ENCODE measurements around the gene PRDX6. TPM values are rescaled to one million over a fixed set of nuclear protein-coding genes. Genes with fewer than 3 reads are reported as not detected.
"Not testable (repeated sequence)": the region's sequence is repeated elsewhere in the genome, so short reads cannot be mapped to it uniquely, and the experiment has no call there.

PRDX6 gene
- total and polyA plus RNA-seq, 4 donors: 170 to 347 (median 246) TPM

DNA sequence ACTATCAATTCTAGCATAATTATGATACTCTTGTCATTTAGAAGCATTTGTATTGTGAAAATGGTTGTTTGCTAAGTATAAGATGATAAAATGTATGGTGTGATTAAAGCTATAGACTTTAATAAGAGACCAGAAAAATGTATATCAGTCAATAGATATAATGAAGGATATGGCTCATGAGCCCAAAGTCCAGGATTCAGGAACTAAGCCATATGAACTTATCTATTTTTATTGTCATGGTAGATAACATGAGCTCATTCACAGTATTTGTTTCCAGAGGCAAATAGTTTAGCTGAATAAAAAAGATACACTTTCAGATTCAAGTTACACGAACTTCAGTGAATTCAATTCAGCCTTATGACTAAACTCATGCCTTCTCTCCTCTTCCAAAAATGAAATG lies 32.7 kb downstream of the PRDX6 start:
- TF ChIP-seq, protein P1, sequence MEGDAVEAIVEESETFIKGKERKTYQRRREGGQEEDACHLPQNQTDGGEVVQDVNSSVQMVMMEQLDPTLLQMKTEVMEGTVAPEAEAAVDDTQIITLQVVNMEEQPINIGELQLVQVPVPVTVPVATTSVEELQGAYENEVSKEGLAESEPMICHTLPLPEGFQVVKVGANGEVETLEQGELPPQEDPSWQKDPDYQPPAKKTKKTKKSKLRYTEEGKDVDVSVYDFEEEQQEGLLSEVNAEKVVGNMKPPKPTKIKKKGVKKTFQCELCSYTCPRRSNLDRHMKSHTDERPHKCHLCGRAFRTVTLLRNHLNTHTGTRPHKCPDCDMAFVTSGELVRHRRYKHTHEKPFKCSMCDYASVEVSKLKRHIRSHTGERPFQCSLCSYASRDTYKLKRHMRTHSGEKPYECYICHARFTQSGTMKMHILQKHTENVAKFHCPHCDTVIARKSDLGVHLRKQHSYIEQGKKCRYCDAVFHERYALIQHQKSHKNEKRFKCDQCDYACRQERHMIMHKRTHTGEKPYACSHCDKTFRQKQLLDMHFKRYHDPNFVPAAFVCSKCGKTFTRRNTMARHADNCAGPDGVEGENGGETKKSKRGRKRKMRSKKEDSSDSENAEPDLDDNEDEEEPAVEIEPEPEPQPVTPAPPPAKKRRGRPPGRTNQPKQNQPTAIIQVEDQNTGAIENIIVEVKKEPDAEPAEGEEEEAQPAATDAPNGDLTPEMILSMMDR (IDR thresholded peaks at IDR 0.05; ENCODE audit: control extremely low read depth, extremely low read depth): no peak
- H3K27me3 ChIP-seq (ENCODE audit: control insufficient read depth in 3 of 3, insufficient read depth in 3 of 3, low read length in 2 of 3): no peaks in the 10 kb centered on the region
- DNase-seq (no peak), ATAC-seq (ENCODE audit: insufficient read depth, low FRiP score) (no peak)
- peaks cover 0 to 4% (median 0%) of the 10 kb centered on the region in 5 donors for H3K4me1 ChIP-seq (ENCODE audit: control insufficient read depth in 5 of 5, insufficient read depth in 5 of 5, low read length in 5 of 5)
- no peak overlapping the region for H3K27ac ChIP-seq (ENCODE audit: low read depth in 1 of 2, low read length in 1 of 2)
- H3K9me3 ChIP-seq (ENCODE audit: control insufficient read depth in 4 of 4, insufficient read depth in 3 of 4, low read length in 3 of 4): no peaks in the 10 kb centered on the region
- no peaks in the 10 kb centered on the region for H3K36me3 ChIP-seq (ENCODE audit: control insufficient read depth in 4 of 4, insufficient read depth in 4 of 4, low read length in 4 of 4)
- no peak overlapping the region for H3K4me3 ChIP-seq
- 81 to 90% methylated on average over 1 of the region's 1 CpG for WGBS, 2 donors
- no peak overlapping the region for H3K9ac ChIP-seq (ENCODE audit: insufficient read depth in 1 of 2, low read length in 2 of 2)

- H3K4me1 ChIP-seq (ENCODE audit: control insufficient read depth in 5 of 5, insufficient read depth in 5 of 5, low read length in 5 of 5); ATAC-seq (ENCODE audit: insufficient read depth, low FRiP score); DNase-seq; H3K4me3 ChIP-seq; H3K27me3 ChIP-seq (ENCODE audit: control insufficient read depth in 3 of 3, insufficient read depth in 3 of 3, low read length in 2 of 3); H3K27ac ChIP-seq (ENCODE audit: low read depth in 1 of 2, low read length in 1 of 2); H3K9ac ChIP-seq (ENCODE audit: insufficient read depth in 1 of 2, low read length in 2 of 2); H3K36me3 ChIP-seq (ENCODE audit: control insufficient read depth in 4 of 4, insufficient read depth in 4 of 4, low read length in 4 of 4); H3K9me3 ChIP-seq (ENCODE audit: control insufficient read depth in 4 of 4, insufficient read depth in 3 of 4, low read length in 3 of 4): not testable (repeated sequence)
- 93 to 98% methylated on average over 1 of the region's 1 CpG for WGBS, 2 donors
Measured at GRCh38 chr1:173514503-173514902, 37.4 kb downstream of the PRDX6 start.

DNA sequence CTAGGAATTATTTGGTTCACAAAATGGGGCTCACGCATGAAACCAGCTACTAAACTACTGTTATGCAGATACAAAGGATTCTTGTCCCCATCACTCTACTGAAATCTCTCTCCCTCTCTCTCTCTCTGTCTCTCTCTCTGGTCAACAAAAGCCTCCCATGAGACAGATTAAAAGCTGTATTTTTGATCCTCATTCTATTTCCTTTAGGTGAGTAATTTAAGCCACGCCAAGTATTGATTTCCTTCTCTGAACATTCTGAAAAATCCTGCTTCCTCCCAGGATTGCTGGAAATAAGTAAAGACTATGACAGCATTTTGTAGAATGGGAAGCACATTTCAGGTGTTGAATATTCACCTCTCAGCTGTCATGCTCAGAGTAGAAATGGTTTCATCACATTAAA lies 43.7 kb downstream of the PRDX6 start:
- no peak overlapping the region for H3K4me3 ChIP-seq
- no peaks in the 10 kb centered on the region for H3K9me3 ChIP-seq (ENCODE audit: control insufficient read depth in 4 of 4, insufficient read depth in 3 of 4, low read length in 3 of 4)
- H3K9ac ChIP-seq (ENCODE audit: insufficient read depth in 1 of 2, low read length in 2 of 2): no peak overlapping the region
- no peaks in the 10 kb centered on the region for H3K36me3 ChIP-seq (ENCODE audit: control insufficient read depth in 4 of 4, insufficient read depth in 4 of 4, low read length in 4 of 4)
- ATAC-seq (ENCODE audit: insufficient read depth, low FRiP score): no peak
- WGBS, 2 donors: 91 to 94% methylated on average over 2 of the region's 2 CpGs
- no peaks in the 10 kb centered on the region for H3K4me1 ChIP-seq (ENCODE audit: control insufficient read depth in 5 of 5, insufficient read depth in 5 of 5, low read length in 5 of 5)
- H3K27me3 ChIP-seq (ENCODE audit: control insufficient read depth in 3 of 3, insufficient read depth in 3 of 3, low read length in 2 of 3): no peaks in the 10 kb centered on the region
- no peak for DNase-seq
- TF ChIP-seq, protein P1 (IDR thresholded peaks at IDR 0.05; ENCODE audit: control extremely low read depth, extremely low read depth): no peak
- H3K27ac ChIP-seq (ENCODE audit: low read depth in 1 of 2, low read length in 1 of 2): no peak overlapping the region

GRCh38 chr1:173523329-173523728 lies 46.2 kb downstream of the PRDX6 start:
- Histone ChIP-seq H3K36me3 (ENCODE audit: control insufficient read depth in 4 of 4, insufficient read depth in 4 of 4, low read length in 4 of 4) (no peaks in the 10 kb centered on the region), H3K27ac (ENCODE audit: low read depth in 1 of 2, low read length in 1 of 2) (no peak overlapping the region), H3K9me3 (ENCODE audit: control insufficient read depth in 4 of 4, insufficient read depth in 3 of 4, low read length in 3 of 4) (no peaks in the 10 kb centered on the region), H3K4me3 (no peak overlapping the region), H3K4me1 (ENCODE audit: control insufficient read depth in 5 of 5, insufficient read depth in 5 of 5, low read length in 5 of 5) (no peaks in the 10 kb centered on the region), H3K9ac (ENCODE audit: insufficient read depth in 1 of 2, low read length in 2 of 2) (no peak overlapping the region), H3K27me3 (ENCODE audit: control insufficient read depth in 3 of 3, insufficient read depth in 3 of 3, low read length in 2 of 3) (no peaks in the 10 kb centered on the region)
- WGBS, 2 donors: 97 to 98% methylated on average over 3 of the region's 3 CpGs
- ATAC-seq (ENCODE audit: insufficient read depth, low FRiP score): no peak
- TF ChIP-seq, protein P1 (IDR thresholded peaks at IDR 0.05; ENCODE audit: control extremely low read depth, extremely low read depth): no peak
- DNase-seq: no peak
